HFFc6 (cell line): ENCODE data around the gene LRSAM1. TPM values are rescaled to one million over a fixed set of nuclear protein-coding genes. Genes with fewer than 3 reads are reported as not detected.

Experiments used
- DNase-seq: peaks from one replicate; pipeline ENCODE4 v3.0.0-alpha.2; 2018
- H3K27ac Mint-ChIP-seq: 2 replicates; pipeline ENCODE4 v1.8.0; 2020; ENCODE audit warnings: mild to moderate bottlenecking, mixed read lengths
- H3K27me3 Mint-ChIP-seq: 2 replicates; pipeline ENCODE4 v1.8.0; 2021; ENCODE audit warnings: mild to moderate bottlenecking, moderate library complexity, mixed read lengths; ENCODE audit not compliant: insufficient read depth
- H3K36me3 Mint-ChIP-seq: 2 replicates; pipeline ENCODE4 v1.8.0; 2021; ENCODE audit warnings: low read depth, mixed read lengths
- H3K4me1 Mint-ChIP-seq: 2 replicates; pipeline ENCODE4 v1.8.0; 2020; ENCODE audit warnings: low read depth, mixed read lengths
- H3K4me3 Mint-ChIP-seq: 2 replicates; pipeline ENCODE4 v1.8.0; 2020; ENCODE audit warnings: mild to moderate bottlenecking, moderate library complexity, mixed read lengths
- H3K9me3 Mint-ChIP-seq: 2 replicates; pipeline ENCODE4 v1.8.0; 2020; ENCODE audit warnings: mild to moderate bottlenecking, mixed read lengths
- CTCF ChIP-seq: fragments of 200-600 bp; sonication (generic); IDR thresholded peaks from 2 replicates; pipeline ENCODE4 v1.5.0; 2021; ENCODE audit warnings: antibody characterized with exemption, mild to moderate bottlenecking
- total RNA-seq, 6 experiments: library from RNA; stranded (reverse); fragmentation: NEBNext Ultra II Directional; extraction: Animal tissue kit (Norgen Biotek cat#: 25700); gene quantifications; 2 replicates in 1 of 6; 3 replicates in 5 of 6; pipeline ENCODE4 v1.2.3, GENCODE V29; 2021

LRSAM1 gene
- total RNA-seq, 6 experiments from 2014 or later: 12.1 to 15.9 (median 13.4) TPM

GRCh38 chr9:127493592-127494303, 42.4 kb downstream of the LRSAM1 start:
- peak overlapping the region; percentile 74; the same call in 1 of the 2 replicates for H3K27ac Mint-ChIP-seq
- TF ChIP-seq CTCF: no peak
- H3K36me3 Mint-ChIP-seq: peaks cover 23% of the 10 kb centered on the region; the same call in 1 of the 2 replicates
- peaks cover 29% of the 10 kb centered on the region for H3K4me1 Mint-ChIP-seq
- H3K4me3 Mint-ChIP-seq: no peak overlapping the region
- no peaks in the 10 kb centered on the region for H3K9me3 Mint-ChIP-seq
- DNase-seq: no peak
- peaks cover 15% of the 10 kb centered on the region for H3K27me3 Mint-ChIP-seq

GRCh38 chr9:127494304-127494702, 43.0 kb downstream of the LRSAM1 start:
- H3K4me3 Mint-ChIP-seq: peak overlapping the region; percentile 24; the same call in 1 of the 2 replicates
- H3K27me3 Mint-ChIP-seq: peaks cover 14% of the 10 kb centered on the region
- no peak for DNase-seq
- no peaks in the 10 kb centered on the region for H3K9me3 Mint-ChIP-seq
- peak overlapping the region; percentile 74 for H3K27ac Mint-ChIP-seq
- no peak for TF ChIP-seq CTCF
- H3K4me1 Mint-ChIP-seq: peaks cover 29% of the 10 kb centered on the region
- H3K36me3 Mint-ChIP-seq: peaks cover 23% of the 10 kb centered on the region; the same call in 1 of the 2 replicates

DNA sequence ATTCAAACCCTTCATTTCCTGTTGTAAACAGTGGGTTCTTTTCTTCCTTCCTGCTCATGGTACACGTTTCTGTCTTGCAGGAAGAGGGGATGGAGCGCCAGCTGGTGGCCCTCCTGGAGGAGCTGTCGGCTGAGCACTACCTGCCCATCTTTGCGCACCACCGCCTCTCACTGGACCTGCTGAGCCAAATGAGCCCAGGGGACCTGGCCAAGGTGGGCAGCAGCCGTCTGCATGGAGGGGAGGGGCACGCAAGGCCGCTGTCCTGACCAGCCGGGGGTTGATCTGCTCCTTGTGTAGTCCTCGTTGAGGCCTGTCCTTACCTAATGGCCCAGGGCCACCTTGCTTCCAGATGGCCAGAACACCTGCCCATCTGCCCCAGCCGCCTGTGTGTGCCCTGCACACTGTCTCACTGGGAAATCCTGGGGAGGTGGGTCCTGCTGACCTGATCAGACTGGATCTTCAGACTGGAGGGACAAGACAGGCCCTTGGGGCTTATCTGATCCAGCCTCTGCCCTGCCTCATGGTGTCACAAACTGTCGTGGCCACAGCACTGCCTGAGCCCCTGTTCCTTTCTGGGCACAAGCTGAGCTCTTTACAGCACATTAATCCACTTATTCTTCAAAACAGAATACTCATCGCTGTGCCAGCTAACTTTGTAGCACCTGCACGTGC, 44.7 kb downstream of the LRSAM1 start:
- peaks cover 18% of the 10 kb centered on the region; the same call in 1 of the 2 replicates for H3K36me3 Mint-ChIP-seq
- peak overlapping the region; percentile 96 for H3K27ac Mint-ChIP-seq
- TF ChIP-seq CTCF: peak; percentile 30; the same call in 1 of the 2 replicates
- no peaks in the 10 kb centered on the region for H3K9me3 Mint-ChIP-seq
- H3K4me3 Mint-ChIP-seq: peak overlapping the region; percentile 22
- peaks cover 23% of the 10 kb centered on the region for H3K27me3 Mint-ChIP-seq
- no peak for DNase-seq
- peaks cover 29% of the 10 kb centered on the region for H3K4me1 Mint-ChIP-seq

- no peak for DNase-seq
- Mint-ChIP-seq H3K4me3 (no peak overlapping the region), H3K4me1 (peaks cover 33% of the 10 kb centered on the region), H3K36me3 (peaks cover 18% of the 10 kb centered on the region; the same call in 1 of the 2 replicates), H3K9me3 (no peaks in the 10 kb centered on the region), H3K27ac (no peak overlapping the region), H3K27me3 (peaks cover 30% of the 10 kb centered on the region)
- no peak; the same call in none of the 2 replicates for TF ChIP-seq CTCF
These were observed 45.7 kb downstream of the LRSAM1 start for GRCh38 chr9:127496974-127497373.

DNA sequence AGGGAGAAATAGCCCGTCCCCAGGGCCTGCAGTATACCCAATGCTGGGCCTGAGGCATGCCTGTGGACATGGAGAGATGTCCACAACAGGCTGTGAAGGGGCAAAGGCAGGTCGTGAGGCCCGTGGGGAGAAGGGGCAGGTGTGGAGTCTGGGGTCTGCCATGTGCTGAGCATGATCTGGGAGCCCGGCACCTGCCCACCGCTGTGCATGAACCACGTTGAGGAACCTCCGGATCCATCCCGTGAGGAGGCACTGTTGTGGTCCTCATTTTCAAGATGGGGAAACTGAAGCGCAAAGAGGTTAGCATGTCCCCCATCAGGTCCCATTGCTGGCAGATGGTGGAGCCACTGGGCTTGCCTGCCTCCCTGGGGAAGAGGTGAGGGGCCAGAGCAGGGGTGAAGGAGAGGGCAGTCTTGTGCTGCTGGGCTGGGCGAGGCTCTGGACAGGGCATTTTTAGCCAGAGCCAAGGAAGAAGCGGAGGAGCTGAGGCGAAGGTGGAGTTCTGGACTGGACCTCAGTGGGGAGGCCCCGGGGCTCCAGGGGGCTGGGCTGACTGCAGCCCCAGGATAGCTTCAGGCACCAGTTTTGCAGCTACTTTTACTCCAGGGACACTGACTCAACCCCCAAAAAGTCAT, 46.5 kb downstream of the LRSAM1 start:
- DNase-seq: no peak
- H3K9me3 Mint-ChIP-seq: no peaks in the 10 kb centered on the region
- H3K36me3 Mint-ChIP-seq: peaks cover 18% of the 10 kb centered on the region; the same call in 1 of the 2 replicates
- TF ChIP-seq CTCF: no peak
- H3K27ac Mint-ChIP-seq: peak overlapping the region; percentile 77
- no peak overlapping the region for H3K4me3 Mint-ChIP-seq
- H3K4me1 Mint-ChIP-seq: peaks cover 34% of the 10 kb centered on the region
- H3K27me3 Mint-ChIP-seq: peaks cover 25% of the 10 kb centered on the region
